GM20431 (cell line): ENCODE results near the gene SFTA2.

Experiments used
- in situ Hi-C: fragments of 300-500 bp; cut with MseI, MboI; formaldehyde crosslinking; loops from one replicate; pipeline ENCODE4 v1.15.0; 2020; ENCODE audit warnings: low sequenced_read_pairs; ENCODE audit not compliant: unreplicated experiment

The SFTA2 gene

DNA sequence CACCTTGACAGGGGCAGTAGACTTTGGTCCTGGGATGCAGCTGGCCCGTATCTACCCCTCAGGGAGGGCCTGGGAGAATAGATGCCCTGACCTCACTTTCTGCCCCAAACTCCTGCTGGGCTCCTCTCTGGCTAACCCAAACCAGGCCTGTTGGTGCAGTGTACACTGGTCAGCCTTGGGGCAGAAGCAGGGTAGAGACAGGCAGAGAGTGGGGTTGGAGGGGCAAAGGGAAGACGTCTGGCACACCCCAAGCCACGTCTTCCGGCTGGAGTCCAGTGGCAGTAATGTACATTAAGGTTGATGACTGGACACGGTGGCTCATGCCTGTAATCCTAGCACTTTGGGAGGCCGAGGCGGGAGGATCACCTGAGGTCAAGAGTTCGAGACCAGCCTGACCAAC, 38.3 kb downstream of the SFTA2 start:
- in situ Hi-C loops = no loop called here

DNA sequence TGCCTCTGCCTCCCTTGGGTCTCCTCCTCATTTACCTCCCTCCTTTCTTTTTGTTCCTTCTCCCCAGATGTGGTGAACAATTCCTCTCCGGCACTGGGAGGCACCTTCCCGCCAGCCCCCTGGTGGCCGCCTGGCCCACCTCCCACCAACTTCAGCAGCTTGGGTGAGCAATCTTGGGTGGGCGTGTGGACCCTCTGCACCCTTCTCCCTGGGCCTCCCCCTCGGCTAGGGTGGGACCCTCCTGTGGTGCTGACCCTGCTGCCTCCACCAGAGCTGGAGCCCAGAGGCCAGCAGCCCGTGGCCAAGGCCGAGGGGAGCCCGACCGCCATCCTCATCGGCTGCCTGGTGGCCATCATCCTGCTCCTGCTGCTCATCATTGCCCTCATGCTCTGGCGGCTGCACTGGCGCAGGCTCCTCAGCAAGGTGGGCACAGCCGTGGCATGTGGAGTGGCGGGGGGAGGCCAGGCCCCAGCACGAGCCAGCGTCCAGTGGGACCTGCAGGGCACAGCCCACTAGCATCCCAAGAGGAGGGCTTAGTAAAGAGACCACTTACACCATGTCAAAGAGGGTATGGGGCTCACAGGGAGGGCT, 38.9 kb downstream of the SFTA2 start:
- in situ Hi-C loops = no loop called here

DNA sequence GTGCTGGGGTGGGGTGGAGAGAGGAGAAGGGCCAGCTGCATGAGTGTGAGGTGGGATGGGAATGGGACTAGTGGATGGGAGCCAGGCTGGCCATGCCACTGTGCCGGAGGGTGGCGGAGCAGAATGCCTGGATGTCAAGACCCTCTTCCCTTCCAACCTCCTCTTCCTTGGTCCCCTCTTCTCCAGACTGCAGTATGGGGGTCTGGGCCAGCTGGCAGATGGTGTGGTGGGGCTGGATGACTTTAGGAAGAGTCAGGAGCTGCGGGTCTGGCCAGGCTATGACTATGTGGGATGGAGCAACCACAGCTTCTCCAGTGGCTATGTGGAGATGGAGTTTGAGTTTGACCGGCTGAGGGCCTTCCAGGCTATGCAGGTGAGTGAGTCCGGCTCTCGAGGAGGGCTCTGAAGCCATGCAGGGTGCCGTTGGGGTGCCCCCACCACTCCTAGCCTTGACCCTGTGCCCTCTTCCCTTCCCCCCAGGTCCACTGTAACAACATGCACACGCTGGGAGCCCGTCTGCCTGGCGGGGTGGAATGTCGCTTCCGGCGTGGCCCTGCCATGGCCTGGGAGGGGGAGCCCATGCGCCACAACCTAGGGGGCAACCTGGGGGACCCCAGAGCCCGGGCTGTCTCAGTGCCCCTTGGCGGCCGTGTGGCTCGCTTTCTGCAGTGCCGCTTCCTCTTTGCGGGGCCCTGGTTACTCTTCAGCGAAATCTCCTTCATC, 40.0 kb downstream of the SFTA2 start:
- in situ Hi-C loops = no loop called here

DNA sequence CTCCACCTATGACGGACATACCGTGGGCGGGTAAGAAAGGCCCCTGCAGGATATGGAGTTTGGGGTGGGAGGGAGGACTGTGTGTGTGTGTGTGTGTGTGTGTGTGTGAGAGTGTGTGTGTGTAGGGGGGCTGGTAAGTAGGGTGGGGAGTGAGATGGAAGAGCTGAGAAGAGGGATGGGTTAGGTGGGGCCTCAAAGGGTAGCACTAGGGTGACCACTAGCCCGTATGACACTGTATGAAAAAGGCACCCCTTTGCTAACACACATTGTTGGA, 40.6 kb downstream of the SFTA2 start:
- in situ Hi-C loops = no loop called here

DNA sequence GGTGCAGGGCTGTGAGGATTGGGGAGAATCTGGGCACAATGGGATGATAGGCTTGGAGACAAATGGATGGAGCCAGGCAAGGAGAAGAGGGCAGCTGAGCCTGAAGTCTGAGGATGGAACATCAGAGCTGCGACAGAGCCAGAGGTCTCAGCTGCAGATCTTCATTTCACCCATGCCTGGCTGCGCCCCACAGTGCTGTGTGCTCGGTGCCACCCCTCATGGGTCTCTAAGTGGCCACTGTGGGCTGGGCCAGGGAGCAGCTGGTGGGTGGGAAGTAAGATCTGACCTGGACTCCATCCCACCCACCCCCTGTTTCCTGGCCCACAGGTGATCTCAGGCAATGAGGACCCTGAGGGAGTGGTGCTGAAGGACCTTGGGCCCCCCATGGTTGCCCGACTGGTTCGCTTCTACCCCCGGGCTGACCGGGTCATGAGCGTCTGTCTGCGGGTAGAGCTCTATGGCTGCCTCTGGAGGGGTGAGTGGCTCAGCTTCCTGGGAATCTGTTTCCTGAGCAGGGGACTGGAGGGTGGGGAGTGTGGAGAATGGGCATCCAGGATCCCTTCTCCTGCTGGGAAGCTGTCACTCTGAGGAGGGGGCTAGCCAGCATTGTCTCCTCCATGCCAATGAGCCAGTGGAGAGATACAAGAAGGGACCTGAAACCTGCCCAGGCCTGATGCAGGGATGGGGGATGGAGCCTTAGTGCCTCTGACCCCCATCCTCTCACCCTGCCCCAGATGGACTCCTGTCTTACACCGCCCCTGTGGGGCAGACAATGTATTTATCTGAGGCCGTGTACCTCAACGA, 41.1 kb downstream of the SFTA2 start:
- in situ Hi-C loops = no loop called here

DNA sequence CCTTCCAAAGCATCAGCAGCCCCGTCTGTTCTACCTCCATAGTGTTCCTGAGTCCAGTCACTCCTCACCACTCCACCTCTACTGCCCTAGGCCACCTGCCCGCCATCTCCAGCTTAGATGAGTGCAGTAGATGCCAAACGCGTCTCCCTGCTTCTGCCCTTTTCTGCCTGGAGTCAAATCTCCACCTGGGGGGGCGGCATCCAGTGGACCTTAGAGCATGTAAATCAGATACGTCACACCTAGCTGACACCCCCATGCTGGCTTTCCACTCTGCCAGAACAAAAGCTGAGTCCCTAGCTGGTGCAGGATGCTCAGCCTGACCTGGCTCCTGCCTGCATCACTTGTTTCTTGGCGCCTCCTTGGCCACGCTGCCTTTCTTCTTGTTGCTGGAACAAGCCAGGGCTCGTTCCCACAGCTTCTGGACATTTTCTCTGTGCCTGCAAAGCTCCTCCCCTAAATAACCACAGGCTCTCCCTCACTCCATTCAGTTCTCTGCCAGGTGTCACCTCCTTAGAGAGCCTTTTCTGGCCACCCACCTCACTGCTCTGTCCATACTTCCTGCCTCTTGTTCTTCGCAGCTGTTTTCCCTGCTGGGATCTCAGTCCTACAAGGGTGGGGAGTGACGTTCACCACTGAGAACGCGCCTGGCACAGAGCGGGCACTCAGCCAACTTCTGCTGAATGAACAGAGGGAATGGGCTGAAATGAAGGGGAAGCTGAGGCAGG, 41.9 kb downstream of the SFTA2 start:
- in situ Hi-C loops = no loop called here

DNA sequence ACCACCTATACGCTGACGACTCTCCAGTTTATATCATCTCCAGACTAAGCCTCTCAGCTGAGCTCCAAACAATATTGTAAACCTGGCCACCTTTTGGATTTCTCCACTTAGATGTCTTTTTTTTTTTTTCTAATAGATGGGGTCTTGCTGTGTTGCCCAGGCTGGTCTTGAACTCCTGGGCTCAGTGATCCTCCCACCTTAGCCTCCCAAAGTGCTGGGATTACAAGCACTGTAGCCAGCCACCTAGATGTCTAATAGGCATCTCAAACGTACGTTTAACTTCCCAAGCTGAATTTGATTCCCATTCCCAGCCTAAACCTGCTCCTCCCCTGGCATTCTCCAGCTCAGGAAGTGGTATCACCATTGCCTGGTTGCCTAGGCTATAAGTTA, 42.5 kb downstream of the SFTA2 start:
- in situ Hi-C loops = no loop called here

DNA sequence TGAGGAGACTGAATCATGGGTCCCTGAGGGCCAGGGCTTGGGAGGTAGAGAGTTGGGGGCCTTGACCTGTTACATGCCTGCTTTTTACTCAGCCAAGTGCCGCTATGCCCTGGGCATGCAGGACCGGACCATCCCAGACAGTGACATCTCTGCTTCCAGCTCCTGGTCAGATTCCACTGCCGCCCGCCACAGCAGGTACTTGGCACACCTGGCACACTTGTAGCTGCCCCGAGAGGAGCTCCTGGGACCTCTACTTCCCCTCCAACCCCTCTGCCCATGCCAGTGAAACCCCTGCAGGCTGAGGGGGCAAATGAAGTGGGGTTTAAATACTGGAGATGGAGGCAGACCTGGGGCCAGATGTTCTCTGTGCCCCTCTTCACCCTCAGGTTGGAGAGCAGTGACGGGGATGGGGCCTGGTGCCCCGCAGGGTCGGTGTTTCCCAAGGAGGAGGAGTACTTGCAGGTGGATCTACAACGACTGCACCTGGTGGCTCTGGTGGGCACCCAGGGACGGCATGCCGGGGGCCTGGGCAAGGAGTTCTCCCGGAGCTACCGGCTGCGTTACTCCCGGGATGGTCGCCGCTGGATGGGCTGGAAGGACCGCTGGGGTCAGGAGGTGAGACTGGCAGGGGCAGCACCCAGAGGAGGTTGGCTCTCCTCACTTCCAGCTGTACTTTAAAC, 43.0 kb downstream of the SFTA2 start:
- in situ Hi-C loops = no loop called here

DNA sequence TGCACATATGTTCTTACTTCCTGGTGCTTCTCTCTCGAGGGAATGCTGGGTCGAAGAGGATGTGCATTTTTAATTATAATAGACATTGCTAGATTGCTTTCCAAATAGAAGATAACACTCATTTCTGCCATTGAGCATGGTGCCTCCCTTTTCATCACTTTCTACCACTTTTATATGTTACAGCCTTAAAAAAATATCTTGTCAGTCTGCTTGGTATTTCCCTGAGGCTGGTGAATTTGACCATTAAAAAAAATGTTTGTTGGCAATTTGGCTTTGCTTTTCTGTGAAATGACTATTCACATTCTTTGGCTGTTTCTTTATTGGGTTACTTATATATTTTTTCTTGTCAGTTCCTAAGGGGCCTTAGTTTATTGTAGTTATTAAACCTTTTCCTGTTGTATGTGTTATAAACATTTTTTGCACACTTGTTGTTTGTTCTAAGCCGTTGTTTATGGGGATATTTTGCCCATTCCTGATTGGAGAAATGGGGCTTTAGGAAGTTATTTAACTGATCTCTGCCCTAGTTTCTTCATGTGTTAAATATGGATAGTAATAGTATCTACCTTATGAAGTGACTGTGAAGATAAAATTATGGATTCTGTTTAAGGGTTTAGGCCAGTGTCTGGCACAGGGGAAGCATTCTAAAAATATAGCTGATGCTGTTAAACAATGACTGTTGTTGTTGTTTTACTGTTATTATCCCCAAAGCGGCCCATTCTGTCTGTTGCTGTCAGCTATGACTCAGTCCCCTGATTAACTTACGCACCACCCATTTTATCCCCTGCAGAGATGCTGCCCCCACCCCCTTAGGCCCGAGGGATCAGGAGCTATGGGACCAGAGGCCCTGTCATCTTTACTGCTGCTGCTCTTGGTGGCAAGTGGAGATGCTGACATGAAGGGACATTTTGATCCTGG, 43.8 kb downstream of the SFTA2 start:
- in situ Hi-C loops = no loop called here

DNA sequence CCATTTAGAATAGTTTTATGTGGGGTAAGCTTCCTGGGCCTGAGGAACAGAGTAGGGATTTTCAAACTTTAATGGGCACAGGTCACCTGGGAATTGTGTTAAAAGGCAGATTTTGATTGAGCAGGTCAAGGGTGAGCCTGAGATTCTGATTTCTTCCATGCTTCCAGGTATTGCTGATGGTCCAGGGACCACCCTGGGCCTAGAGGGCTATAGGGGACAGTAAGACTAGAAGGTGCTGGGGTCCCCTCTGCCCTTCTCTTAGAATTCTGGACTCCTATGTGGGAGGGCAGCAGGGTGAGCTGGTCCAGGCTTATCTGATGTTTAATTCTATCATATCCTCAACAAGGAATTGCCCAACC, 45.1 kb downstream of the SFTA2 start:
- in situ Hi-C loops = no loop called here

DNA sequence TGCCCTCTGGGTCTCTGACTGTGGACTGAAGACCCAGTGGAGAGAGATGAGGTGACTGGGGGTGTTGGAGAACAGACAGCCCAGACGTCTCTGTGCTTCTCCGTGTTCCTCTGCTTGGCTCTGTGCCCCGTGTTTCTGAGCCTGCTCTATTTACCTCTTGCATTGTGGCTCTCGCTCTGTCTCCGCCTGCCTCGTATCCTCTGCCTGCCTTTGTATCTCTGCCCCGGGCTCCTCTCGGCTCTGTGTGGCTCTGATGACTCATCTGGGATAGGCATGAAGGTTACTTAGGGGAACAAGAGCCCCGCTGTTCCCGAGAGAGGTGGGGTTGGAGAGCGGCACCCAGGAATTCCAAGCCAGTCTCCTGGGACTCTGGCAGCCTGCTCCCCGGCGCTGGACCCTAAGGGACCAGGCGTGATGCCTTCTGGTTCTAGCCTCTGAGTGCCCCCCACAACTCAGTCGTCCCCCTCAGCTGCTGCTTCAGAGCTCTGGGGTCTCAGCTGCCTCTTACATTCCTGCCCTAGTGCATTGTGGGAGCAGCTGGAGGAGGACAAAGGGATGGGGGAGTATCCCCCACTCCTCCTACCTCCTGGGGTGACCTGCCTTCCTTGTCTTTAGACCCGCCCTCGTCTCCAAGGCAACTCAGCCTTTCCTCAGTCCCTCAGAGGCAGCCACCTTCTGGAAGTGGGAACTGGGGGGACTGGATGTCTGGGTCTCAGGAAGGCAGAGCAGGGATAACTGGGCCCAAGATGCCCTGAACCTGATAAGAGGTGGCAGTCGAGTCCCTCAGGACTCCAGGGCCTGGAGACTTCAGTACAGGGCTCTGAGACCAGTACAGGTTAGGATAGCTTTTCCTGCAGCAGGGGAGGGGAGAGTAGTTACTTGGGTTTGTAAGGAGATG, 45.7 kb downstream of the SFTA2 start:
- in situ Hi-C loops = no loop called here

DNA sequence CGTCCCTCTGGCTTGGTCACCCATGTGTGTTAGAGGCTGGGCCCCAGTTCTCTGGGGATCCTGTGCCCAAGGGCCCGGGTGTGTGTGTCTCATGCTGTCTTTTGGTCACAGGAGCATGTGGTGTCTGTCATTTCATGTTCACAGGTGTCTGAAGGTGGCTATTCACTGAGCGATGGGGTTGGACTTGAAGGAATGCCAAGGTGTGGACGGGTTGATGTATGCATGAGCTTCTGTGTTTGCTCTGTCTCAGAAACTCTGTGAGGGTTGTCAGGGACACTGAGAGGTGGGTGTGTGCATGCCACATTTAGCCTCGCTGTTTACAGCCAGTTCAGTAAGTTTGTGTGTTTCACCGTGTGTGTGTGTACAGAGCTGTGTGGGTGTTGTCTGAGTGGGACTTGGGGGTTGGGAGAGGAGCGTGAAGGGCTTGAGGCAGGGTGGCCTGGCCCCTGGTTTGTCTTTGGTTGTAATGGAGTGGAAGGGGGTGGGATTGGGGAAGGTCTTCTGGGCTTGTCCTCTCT, 46.4 kb downstream of the SFTA2 start:
- in situ Hi-C loops = no loop called here

DNA sequence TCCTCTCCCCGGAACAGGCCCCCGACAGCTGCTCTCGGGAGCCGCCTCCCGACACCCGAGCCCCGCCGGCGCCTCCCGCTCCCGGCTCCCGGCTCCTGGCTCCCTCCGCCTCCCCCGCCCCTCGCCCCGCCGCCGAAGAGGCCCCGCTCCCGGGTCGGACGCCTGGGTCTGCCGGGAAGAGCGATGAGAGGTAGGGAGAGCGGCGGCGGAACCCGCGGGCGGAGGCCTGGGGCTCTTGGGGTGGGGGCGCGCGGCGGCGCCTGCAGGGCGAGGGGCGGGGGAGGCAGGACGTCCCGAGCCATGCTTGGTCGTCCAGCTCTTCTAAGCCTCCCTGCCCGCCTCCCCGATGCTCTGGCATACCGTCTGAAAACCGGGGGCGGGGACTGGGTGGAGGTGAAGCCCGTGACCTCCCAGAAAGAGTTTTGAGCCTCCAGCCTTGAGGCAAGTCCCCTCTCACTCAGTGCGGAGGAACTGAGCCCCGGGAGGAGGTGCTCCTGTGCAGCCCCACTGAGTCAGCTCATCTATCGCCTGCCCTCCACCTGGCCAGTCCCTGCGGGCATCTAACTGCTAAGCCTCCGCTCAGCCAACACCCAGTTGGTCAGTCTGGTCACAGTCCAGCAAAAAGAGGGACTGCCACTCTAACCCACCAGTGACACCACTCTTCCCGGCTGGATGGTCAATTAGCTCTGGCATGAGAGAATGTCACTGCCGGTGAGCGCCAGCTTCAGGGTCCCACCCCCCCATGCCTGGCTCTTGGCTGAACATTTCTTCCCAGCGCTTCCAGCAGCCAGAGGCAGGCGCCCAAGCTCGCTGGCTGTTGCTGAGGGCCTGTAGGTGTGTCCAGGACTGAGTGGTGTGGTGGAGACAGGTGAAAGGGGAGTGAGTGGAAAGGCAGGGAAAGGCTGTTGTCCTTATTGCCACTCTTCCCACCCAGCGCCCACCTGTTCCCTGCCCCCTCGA, 47.2 kb downstream of the SFTA2 start:
- in situ Hi-C loops = no loop called here

DNA sequence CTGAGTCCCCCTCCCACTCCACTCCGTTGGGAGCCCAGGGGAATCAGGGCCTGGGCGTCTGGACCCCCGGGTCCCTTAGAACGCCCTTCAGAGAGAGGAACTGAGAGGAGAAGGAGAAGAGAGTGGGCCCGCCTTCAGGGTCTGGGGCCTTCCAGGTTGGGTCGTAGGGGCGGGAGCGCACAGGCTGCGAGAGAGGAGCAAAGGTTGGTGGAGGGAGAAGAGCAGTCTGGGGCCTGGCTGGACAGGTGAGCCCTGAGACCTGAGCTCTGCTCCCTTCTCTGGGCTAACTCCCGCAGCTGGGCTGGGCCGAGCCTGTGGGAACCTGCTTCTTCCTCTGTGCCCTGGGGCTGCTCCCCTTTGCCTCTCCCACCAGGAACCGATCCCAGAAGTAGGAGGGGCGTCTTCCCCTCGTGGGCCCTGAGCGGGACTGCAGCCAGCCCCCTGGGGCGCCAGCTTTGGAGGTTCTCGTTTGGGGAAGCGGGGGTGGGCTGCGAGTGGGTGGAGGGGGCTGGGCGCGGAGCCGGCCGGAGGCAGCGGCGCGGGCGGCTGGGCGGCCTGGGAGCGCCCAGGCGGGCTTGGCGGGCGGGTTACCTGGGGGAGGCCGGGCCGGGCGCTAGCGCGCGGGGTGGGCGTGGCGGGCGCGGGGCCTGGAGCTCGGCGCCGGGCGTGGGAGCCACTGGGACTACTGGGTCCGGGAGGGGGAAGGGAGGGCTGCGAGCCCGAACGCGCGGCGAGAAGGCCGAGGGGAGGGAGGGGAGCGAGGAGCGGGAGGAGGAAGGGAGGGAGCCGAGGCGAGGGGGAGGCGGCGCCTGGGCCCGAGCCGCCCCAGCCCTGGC, 48.1 kb downstream of the SFTA2 start, which contains the start of gene DDR1:
Gene DDR1, plus strand, starts transcription at position 835 of the 836 bp plus-strand sequence. CDS start 4,211 bp downstream, outside the sequence.
- in situ Hi-C loops = no loop called here

DNA sequence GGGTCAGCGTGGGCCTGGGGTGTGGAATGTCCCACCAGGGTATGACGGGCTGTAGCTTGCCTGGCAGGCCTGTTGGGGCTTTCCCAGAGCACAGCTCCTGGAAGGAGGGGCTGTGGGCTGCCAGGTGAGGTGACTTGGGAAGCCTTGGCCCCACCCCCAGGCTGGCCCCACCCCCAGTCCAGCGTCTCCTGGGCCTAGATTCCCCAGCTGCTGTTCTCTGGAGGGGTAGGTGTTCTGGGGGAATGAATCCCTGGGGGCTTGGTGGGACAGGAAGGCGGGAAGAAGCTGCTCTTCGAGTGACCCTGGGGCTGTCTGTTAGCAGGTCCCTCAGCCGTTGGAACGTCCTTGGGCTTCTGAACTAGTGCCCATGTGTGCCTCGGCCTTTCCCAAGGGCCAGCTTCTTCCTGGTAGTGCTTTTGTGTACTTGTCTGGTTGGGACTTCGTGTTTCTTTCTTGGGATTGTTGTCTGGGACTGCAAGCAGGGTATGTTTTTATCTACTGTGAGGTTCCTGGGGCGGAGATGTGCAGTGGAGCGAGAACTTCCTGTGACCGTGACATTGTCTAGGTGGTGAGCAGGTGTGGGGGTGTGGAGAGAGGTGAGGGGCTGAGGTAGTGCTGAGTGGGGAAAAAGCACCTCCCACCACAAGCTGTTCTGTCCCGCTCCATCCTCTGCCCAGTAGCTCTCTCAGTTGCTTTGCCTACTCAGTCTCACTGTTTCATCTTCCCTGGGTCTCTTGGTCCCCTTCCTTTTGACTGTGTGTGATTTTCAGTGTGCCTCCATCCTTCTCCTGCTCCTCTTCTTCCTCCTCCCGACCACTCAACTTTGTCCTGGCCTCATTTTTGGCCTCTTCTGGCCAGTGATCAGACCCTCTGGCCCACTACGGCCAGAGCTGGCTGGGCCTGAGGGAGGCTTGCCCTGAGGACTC, 48.9 kb downstream of the SFTA2 start:
- in situ Hi-C loops = no loop called here
